HL-60 (cell line): Measurements from ENCODE around the gene FAM76B.
"Not testable (repeated sequence)": the region's sequence is repeated elsewhere in the genome, so short reads cannot be mapped to it uniquely, and the experiment has no call there.

ENCODE experiments used
- DNase-seq, 2 experiments: peaks; one replicate each; pipeline ENCODE4 v3.0.0-alpha.2; 2010 to 2020; ENCODE audit warnings: low read depth in 1 of 2, low spot score in 1 of 2
- H3K27ac ChIP-seq: fragments of 250-450 bp; sonication (Bioruptor Pico); replicated peaks from 2 replicates; pipeline ENCODE4 v1.5.1; 2020; ENCODE audit warnings: mild to moderate bottlenecking, moderate library complexity
- H3K27me3 ChIP-seq: fragments of 250-450 bp; sonication (Bioruptor Pico); 2 replicates; pipeline ENCODE4 v1.5.1; 2021; ENCODE audit warnings: mild to moderate bottlenecking, moderate library complexity; ENCODE audit not compliant: insufficient read depth, poor library complexity, severe bottlenecking
- H3K4me3 ChIP-seq: replicated peaks from 2 replicates; pipeline ENCODE4 v1.5.1; 2011; ENCODE audit warnings: mild to moderate bottlenecking, control low read depth, low read length; ENCODE audit not compliant: insufficient read depth
- GABPA ChIP-seq: IDR thresholded peaks from 2 replicates; pipeline ENCODE4 v1.6.1; 2012; ENCODE audit warnings: low read depth
- POLR2AphosphoS5 ChIP-seq: IDR thresholded peaks from 2 replicates; pipeline ENCODE4 v1.6.1; 2012; ENCODE audit warnings: low read depth
- REST ChIP-seq: IDR thresholded peaks from 2 replicates; pipeline ENCODE4 v1.6.1; 2012; ENCODE audit warnings: low read depth; ENCODE audit not compliant: insufficient replicate concordance
- SPI1 ChIP-seq: IDR thresholded peaks from 2 replicates; pipeline ENCODE4 v1.6.1; 2012; ENCODE audit warnings: low read depth, mild to moderate bottlenecking, borderline replicate concordance
- TF ChIP-seq, protein P1 (sequence below): IDR thresholded peaks from one replicate; pipeline ENCODE4 v1.5.1; 2011; ENCODE audit warnings: low read length, control low read depth, inconsistent platforms; ENCODE audit not compliant: insufficient read depth

The FAM76B gene

GRCh38 chr11:95827696-95828095 lies 38.1 kb upstream of the FAM76B start:
- no peaks in the 10 kb centered on the region for H3K27me3 ChIP-seq
- H3K4me3 ChIP-seq: no peak overlapping the region
- DNase-seq: peak in 1 of 2 experiments; percentile 74
- TF ChIP-seq REST (no peak), GABPA (no peak), POLR2AphosphoS5 (no peak)
- TF ChIP-seq, protein P1, sequence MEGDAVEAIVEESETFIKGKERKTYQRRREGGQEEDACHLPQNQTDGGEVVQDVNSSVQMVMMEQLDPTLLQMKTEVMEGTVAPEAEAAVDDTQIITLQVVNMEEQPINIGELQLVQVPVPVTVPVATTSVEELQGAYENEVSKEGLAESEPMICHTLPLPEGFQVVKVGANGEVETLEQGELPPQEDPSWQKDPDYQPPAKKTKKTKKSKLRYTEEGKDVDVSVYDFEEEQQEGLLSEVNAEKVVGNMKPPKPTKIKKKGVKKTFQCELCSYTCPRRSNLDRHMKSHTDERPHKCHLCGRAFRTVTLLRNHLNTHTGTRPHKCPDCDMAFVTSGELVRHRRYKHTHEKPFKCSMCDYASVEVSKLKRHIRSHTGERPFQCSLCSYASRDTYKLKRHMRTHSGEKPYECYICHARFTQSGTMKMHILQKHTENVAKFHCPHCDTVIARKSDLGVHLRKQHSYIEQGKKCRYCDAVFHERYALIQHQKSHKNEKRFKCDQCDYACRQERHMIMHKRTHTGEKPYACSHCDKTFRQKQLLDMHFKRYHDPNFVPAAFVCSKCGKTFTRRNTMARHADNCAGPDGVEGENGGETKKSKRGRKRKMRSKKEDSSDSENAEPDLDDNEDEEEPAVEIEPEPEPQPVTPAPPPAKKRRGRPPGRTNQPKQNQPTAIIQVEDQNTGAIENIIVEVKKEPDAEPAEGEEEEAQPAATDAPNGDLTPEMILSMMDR: no peak
- H3K27ac ChIP-seq: peak overlapping the region; percentile 14; the same call in 1 of the 2 replicates

DNA sequence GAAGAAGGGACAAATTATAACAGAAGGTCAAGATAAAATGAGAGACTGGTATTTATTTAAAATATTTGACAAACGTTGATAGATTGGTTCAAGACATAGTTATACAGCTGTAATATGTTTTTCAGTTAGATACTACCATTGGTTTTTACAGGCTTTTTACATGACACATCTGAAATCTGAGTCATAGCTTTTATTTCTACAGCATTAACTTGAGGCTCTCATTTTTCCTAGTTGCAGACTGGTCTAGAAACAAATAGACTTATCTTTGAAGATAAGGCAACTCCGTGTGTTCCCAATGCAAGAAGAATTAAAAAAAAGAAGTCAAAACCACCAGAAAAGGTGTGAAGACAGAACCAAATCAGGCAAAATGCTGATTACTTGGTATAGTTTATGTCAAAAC lies 32.1 kb upstream of the FAM76B start:
- no peak for TF ChIP-seq POLR2AphosphoS5
- TF ChIP-seq, protein P1: no peak
- no peak for TF ChIP-seq SPI1
- TF ChIP-seq GABPA: no peak
- TF ChIP-seq REST: no peak
- no peak for DNase-seq

GRCh38 chr11:95816037-95816436 lies 26.5 kb upstream of the FAM76B start:
- TF ChIP-seq POLR2AphosphoS5 (no peak), GABPA (no peak), SPI1 (no peak), REST (no peak)
- TF ChIP-seq, protein P1: no peak
- Histone ChIP-seq H3K27me3 (no peaks in the 10 kb centered on the region), H3K27ac (no peak overlapping the region), H3K4me3 (no peak overlapping the region)
- no peak for DNase-seq

More for the DNA sequence above, 32.1 kb upstream of the FAM76B start:
- Histone ChIP-seq H3K27me3 (no peaks in the 10 kb centered on the region), H3K27ac (no peak overlapping the region), H3K4me3 (no peak overlapping the region)

DNA sequence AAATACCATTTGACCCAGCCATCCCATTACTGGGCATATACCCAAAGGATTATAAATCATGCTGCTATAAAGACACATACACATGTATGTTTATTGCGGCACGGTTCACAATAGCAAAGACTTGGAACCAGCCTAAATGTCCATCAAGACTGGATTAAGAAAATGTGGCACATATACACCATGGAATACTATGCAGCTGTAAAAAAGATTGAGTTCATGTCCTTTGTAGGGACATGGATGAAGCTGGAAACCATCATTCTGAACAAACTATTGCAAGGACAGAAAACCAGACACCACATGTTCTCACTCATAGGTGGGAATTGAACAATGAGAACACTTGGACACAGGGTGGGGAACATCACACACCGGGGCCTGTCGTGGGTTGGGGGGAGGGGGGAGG lies 21.5 kb upstream of the FAM76B start:
- H3K27me3 ChIP-seq, H3K27ac ChIP-seq, H3K4me3 ChIP-seq, DNase-seq: not testable (repeated sequence)

DNA sequence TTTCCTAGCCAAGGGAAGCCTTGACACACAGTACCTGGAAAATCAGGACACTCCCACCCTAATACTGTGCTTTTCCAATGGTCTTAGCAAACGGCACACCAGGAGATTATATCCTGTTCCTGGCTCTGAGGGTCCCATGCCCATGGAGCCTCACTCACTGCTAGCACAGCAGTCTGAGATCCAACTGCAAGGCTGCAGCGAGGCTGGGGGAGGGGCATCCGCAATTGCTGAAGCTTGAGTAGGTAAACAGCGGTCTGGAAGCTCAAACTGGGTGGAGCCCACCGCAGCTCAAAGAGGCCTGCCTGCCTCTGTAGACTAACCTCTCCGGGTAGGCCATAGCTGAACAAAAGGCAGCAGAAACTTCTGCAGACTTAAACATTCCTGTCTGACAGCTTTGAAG lies 16.9 kb upstream of the FAM76B start:
- H3K27ac ChIP-seq, H3K4me3 ChIP-seq, H3K27me3 ChIP-seq, DNase-seq: not testable (repeated sequence)
